HG02973 (cell line): ENCODE measurements around the gene CYP27A1.

Experiments
- ATAC-seq: cut with Tn5 transposase; IDR thresholded peaks from one replicate; pipeline ENCODE4 v1.9.1; 2021; ENCODE audit warnings: moderate library complexity; ENCODE audit not compliant: unreplicated experiment

Gene CYP27A1

DNA sequence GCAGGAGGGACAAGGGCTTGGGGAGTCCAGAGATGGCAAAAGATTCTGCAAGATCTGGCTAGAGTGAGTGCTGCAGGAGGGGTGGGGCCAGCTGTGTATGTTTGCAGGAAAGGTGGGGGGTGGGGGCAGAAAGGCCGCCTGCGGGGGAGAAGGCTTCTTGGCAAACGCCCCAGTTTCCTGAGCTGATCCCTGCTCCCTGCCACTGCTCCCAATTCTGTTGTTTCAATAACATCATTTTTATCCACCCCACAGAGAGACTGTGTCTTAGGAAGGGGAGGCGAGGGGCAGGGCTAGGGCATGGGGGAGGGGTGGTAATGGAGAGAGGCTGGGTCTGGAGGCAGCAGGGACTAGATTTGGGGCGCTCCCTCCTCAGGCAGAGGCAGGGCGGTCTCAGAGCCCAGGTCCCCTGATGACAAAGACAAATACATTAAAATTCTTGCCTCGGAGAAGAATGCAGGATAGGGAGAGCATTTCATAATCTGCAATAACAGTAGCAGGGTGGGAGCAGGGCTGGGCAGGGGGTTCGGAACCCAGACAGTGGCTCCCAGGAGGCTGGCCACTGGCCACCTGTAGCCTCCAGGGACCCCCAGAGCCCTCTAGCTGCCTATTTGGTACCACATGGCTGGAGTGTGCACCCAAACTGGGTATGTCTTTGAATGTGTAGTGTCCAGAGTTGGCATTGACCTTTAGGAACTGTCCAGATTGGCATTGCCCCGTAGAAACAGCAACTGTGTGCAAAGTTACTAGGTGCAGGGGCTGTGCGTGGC lies 75.6 kb downstream of the CYP27A1 start:
- ATAC-seq = no peak

DNA sequence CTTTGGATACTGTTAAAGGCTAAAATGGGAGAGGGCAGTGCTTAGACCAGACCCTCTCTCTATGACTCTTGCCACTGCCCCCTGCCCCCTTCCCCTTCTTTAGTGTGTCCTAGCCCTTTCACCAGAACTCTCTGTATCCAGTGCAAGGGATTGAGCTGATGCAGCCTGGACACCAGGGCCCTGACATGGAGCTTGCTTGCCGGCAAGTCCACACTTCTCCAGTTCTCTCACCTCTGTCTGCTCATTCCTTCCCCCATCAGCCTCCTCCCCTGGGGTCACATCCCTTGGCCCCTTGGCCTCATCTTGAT lies 76.1 kb downstream of the CYP27A1 start:
- ATAC-seq = no peak

DNA sequence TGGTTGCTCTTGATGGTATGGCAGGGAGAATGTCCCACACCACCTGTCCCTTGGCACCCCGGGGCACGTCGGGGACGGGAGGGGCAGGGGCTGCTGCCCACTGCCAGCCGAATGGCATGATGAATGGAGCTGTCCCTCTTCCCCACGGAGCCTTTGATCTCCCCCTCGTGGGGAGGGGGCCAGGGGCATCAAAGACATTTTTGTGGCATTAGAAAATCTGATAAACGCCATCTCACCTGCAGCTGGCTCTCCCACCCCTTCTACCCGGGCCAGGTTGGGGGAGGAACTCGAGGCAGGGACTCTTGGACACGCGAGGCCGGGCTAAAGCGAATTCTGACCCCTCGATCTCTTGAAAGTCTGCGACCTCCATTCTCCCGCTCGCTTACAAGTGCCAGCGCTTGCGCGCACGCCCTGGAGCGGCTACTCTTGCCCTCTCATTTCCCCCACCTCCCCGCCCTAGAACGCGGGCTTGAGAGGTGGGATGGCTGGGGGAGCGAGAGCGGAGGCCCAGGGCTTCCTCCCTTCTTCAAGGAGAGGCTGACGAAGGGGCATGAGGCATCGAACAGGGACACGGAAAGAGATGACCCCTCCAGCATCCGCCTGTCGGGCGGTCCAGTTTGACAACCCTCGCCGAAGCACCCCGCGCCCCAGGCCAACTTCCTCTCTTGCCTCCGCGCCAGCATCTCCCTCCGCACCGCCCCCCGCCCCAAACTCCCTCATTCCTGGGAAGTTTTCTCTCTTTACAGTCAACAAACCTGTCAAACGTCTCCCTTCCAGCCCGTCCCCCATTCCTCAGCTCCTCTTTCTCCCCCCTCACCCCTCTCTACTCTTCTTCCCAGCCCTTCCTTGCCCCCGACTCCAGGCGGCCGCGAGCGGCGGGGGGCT lies 77.0 kb downstream of the CYP27A1 start:
- no peak for ATAC-seq

DNA sequence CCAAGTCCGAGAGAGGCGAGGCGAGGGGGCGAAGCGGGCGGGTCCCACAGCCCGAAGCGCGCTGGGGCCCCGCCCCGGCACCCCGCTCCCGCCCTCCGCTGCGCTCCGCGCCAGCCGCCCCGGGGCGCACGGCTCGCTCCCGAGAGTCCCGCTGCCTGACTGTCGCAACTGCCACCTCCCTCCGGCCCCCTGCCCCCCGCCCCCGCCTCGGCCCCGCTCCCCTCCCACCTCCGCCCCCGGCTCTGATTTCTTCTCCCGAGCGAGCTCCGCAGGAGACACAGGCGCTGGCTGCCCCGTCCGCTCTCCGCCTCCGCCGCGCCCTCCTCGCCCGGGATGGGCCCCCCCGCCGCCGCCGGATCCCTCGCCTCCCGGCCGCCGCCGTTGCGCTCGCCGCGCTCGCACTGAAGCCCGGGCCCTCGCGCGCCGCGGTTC lies 77.6 kb downstream of the CYP27A1 start, which contains the start of gene WNT6:
TSS of gene WNT6 (plus strand) at position 250 of the 432 bp plus-strand sequence. CDS start 233 bp downstream, outside the sequence.
- ATAC-seq = no peak

DNA sequence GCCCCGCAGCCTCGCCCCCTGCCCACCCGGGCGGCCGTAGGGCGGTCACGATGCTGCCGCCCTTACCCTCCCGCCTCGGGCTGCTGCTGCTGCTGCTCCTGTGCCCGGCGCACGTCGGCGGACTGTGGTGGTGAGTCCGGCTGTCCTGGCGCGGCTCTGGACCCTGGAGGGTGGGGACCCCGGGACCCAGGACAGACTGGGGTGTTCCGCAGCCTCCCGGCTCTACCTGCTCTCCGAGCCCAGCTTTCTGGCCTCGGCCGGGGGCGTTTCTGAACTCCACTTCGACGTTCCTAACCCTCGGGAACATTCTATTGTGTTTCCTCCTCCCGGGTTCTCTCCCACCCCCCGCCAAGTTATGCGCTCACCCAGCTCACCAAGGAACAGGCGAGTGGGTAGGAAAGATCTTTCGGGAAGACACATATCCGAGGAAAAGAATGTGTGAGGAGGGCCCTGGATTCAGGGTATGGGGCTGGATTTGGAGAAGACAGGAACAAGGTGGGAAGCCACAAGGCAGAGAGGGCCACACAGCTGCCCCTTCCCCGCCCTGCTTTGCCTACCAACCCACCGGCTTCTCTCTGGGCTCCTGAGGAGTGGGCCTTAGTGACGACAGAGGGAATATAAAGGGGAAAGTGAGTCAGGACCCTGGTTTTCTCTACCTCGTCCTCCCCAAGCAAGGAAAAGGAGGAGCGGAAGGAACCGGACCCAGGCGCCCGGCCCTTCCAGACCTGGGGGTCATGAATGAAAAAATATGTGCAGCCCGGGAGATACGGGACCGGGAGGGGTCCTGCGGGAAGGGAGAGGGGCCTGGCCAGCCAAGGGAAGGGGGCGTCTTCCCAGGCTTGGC lies 78.3 kb downstream of the CYP27A1 start:
- ATAC-seq = no peak

- ATAC-seq = no peak
Measured at GRCh38 chr2:218860950-218861381, 79.0 kb downstream of the CYP27A1 start.

- no peak for ATAC-seq
Measured at GRCh38 chr2:218861645-218862318, 79.8 kb downstream of the CYP27A1 start.

DNA sequence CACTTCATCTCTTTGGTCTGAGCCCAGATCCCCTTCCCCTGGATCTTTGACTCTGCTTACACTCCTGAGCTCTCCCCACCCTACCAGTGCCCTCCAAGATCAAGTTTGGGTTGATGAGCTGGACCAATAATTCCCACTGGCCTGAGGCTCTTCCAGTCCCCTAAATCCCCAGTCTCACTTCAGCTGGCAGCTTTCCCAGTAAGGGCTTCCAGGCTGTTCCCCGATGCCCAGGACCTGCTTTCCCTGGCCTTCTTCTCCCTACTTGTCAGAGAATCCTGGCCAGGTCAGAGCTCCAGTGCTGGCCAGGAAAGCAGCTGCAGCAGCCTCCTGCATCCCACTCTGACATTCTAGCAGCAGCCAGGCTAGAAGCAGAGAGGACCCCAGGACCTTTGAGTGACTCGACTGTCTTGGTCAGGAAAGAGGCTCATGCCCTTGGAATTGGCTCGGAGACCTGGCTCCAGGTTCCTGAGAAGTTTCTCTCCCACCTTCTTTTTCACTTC lies 81.1 kb downstream of the CYP27A1 start:
- ATAC-seq = no peak
